HepG2 (cell line): ENCODE data around the gene SPG7. TPM values are rescaled to one million over a fixed set of nuclear protein-coding genes. Genes with fewer than 3 reads are reported as not detected.
A peak's percentile ranks its signal among the peaks of the same experiment; 100 is the strongest.

Source experiments
- AGO2 ChIP-seq: fragments of 200-400 bp; formaldehyde crosslinking; optimal IDR thresholded peaks from 2 replicates; pipeline ENCODE3; 2017; ENCODE audit warnings: mild to moderate bottlenecking, low read depth, low read length, moderate library complexity
- FOXJ3 ChIP-seq: sonication (generic); formaldehyde crosslinking; IDR thresholded peaks from 2 replicates; pipeline ENCODE4 v1.4.0; 2020; ENCODE audit warnings: missing genetic modification reagents, mild to moderate bottlenecking, borderline replicate concordance
- HHEX ChIP-seq: IDR thresholded peaks from 2 replicates; pipeline ENCODE4 v1.6.1; 2016; ENCODE audit warnings: control low read depth
- KMT2A ChIP-seq: sonication (generic); formaldehyde crosslinking; IDR thresholded peaks from 2 replicates; pipeline ENCODE4 v1.4.0; 2020; ENCODE audit warnings: missing genetic modification reagents
- NFATC3 ChIP-seq: sonication (generic); formaldehyde crosslinking; IDR thresholded peaks from 2 replicates; pipeline ENCODE4 v1.5.1; 2020; ENCODE audit warnings: mild to moderate bottlenecking, missing genetic modification reagents
- NFKBIZ ChIP-seq: IDR thresholded peaks from 2 replicates; pipeline ENCODE4 v1.6.1; 2018; ENCODE audit warnings: missing genetic modification reagents, missing compliant biosample characterization
- NR2C2 ChIP-seq: sonication (generic); formaldehyde crosslinking; IDR thresholded peaks from 2 replicates; pipeline ENCODE4 v1.4.0; 2020; ENCODE audit warnings: missing genetic modification reagents, mild to moderate bottlenecking, moderate library complexity, borderline replicate concordance
- ONECUT2 ChIP-seq: sonication (generic); formaldehyde crosslinking; IDR thresholded peaks from 2 replicates; pipeline ENCODE4 v1.4.0; 2020; ENCODE audit warnings: missing genetic modification reagents
- SIN3B ChIP-seq: fragments of 150-350 bp; IDR thresholded peaks from 2 replicates; pipeline ENCODE4 v1.6.1; 2014; ENCODE audit warnings: low read length
- TAF15 ChIP-seq: fragments of 200-400 bp; formaldehyde crosslinking; IDR thresholded peaks from one replicate; pipeline ENCODE4 v1.6.1; 2018; ENCODE audit warnings: mild to moderate bottlenecking, low read depth, low read length; ENCODE audit not compliant: poor library complexity, severe bottlenecking
- ZC3H4 ChIP-seq: sonication (generic); formaldehyde crosslinking; IDR thresholded peaks from 2 replicates; pipeline ENCODE4 v1.4.0; 2020; ENCODE audit warnings: missing genetic modification reagents, borderline replicate concordance
- ZFP90 ChIP-seq: sonication (generic); formaldehyde crosslinking; IDR thresholded peaks from 2 replicates; pipeline ENCODE4 v1.8.0; 2022; ENCODE audit warnings: missing genetic modification reagents, mild to moderate bottlenecking, inconsistent platforms, borderline replicate concordance
- ZNF230 ChIP-seq: sonication (generic); formaldehyde crosslinking; IDR thresholded peaks from 2 replicates; pipeline ENCODE4 v1.4.0; 2020; ENCODE audit warnings: mild to moderate bottlenecking, missing genetic modification reagents
- ZNF3 ChIP-seq: IDR thresholded peaks from 2 replicates; pipeline ENCODE4 v1.7.0; 2017; ENCODE audit warnings: inconsistent platforms
- ZNF552 ChIP-seq: sonication (generic); formaldehyde crosslinking; IDR thresholded peaks from 2 replicates; pipeline ENCODE4 v1.9.0; 2022; ENCODE audit warnings: missing genetic modification reagents, mild to moderate bottlenecking, borderline replicate concordance
- polyA plus RNA-seq, 8 experiments: library from polyadenylated mRNA; depleted of rRNA in 3 of 8; stranded (reverse) in 7 of 8; unstranded in 1 of 8; fragments of >200 nt; fragmentation: Illumina TruSeq in 4 of 8; extraction: Trizol in 4 of 8; gene quantifications; 2 replicates each; pipeline versions ENCODE4 v1.2.1 to v1.2.3, GENCODE V29; 2011 to 2016; ENCODE audit warnings: low read depth in 4 of 8, missing spikeins in 1 of 8, mixed read lengths in 1 of 8; ENCODE audit not compliant: insufficient read depth in 1 of 8
- total RNA-seq, 5 experiments: library from RNA; depleted of rRNA; stranded (reverse); fragments of >200 nt; fragmentation: Illumina TruSeq; extraction: Trizol; gene quantifications; 2 replicates each; pipeline ENCODE4 v1.2.3, GENCODE V29; 2016; ENCODE audit warnings: low read depth in 1 of 5
- TF ChIP-seq, protein P1 (sequence below): sonication (generic); formaldehyde crosslinking; IDR thresholded peaks from 2 replicates; pipeline ENCODE4 v1.5.1; 2020; ENCODE audit warnings: mild to moderate bottlenecking, missing genetic modification reagents, moderate library complexity
- TF ChIP-seq, protein P2 (sequence below): sonication (generic); formaldehyde crosslinking; conservative IDR thresholded peaks from 2 replicates; pipeline ENCODE4 v1.4.0; 2020; ENCODE audit warnings: missing genetic modification reagents
- TF ChIP-seq, protein P3 (sequence below): sonication (generic); formaldehyde crosslinking; IDR thresholded peaks from 2 replicates; pipeline ENCODE4 v1.8.0; 2023; ENCODE audit warnings: mild to moderate bottlenecking, missing genetic modification reagents
- TF ChIP-seq, protein P4 (sequence below): sonication (generic); formaldehyde crosslinking; IDR thresholded peaks from 2 replicates; pipeline ENCODE4 v1.4.0; 2020; ENCODE audit warnings: mild to moderate bottlenecking, missing genetic modification reagents
- TF ChIP-seq, protein P5 (sequence below): sonication (generic); formaldehyde crosslinking; IDR thresholded peaks from 2 replicates; pipeline ENCODE4 v1.5.0; 2020; ENCODE audit warnings: missing genetic modification reagents
- TF ChIP-seq, protein P6 (sequence below): sonication (generic); formaldehyde crosslinking; IDR thresholded peaks from 2 replicates; pipeline ENCODE4 v1.5.1; 2020; ENCODE audit warnings: missing genetic modification reagents, mild to moderate bottlenecking, borderline replicate concordance
- TF ChIP-seq, protein P7 (sequence below): sonication (generic); formaldehyde crosslinking; IDR thresholded peaks from 2 replicates; pipeline ENCODE4 v1.5.0; 2020; ENCODE audit warnings: missing genetic modification reagents

SPG7 gene
- total and polyA plus RNA-seq, 2 of the 13 experiments (the other 11 are each of a cell fraction or from before 2014, with no cell fraction given), result 66.0 to 136 TPM

DNA sequence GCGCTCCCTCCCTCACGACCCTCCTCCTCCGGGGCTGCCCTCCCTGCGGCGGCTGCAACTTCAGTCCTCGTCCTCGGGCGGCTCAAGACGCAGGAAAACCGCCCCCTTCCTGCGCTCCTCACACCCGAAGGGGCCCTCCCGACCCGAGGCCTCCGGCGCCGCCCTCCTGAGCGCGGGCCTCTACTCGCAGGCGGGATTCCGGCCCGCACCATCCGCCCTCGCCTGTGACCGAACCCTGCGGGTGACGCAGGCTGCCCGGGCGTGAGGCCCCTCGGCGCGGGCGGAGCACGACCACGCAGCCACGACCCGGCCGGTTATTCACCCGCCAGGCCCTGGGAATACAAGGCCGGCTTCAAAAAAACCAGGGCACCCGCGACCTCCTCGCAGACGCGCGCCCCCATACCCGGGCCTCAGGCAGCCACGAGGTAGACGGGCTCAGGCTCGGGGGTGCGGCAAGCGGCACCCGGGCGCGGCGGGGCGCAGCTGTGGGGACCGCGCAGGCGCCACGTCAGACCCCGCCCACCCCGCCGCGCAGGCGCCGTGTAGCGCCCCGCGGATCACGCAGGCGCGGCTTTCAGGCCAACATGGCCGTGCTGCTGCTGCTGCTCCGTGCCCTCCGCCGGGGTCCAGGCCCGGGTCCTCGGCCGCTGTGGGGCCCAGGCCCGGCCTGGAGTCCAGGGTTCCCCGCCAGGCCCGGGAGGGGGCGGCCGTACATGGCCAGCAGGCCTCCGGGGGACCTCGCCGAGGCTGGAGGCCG is at the start of gene SPG7 (continued):
- TF ChIP-seq HHEX (CRISPR knock-in tag), result no peak
- no peak; the same call in 1 of the 2 replicates for TF ChIP-seq ZNF552 (CRISPR knock-in tag)
- TF ChIP-seq, protein P1, sequence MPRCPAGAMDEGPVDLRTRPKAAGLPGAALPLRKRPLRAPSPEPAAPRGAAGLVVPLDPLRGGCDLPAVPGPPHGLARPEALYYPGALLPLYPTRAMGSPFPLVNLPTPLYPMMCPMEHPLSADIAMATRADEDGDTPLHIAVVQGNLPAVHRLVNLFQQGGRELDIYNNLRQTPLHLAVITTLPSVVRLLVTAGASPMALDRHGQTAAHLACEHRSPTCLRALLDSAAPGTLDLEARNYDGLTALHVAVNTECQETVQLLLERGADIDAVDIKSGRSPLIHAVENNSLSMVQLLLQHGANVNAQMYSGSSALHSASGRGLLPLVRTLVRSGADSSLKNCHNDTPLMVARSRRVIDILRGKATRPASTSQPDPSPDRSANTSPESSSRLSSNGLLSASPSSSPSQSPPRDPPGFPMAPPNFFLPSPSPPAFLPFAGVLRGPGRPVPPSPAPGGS (CRISPR knock-in tag), result peak; percentile 84
- TF ChIP-seq, protein P2, sequence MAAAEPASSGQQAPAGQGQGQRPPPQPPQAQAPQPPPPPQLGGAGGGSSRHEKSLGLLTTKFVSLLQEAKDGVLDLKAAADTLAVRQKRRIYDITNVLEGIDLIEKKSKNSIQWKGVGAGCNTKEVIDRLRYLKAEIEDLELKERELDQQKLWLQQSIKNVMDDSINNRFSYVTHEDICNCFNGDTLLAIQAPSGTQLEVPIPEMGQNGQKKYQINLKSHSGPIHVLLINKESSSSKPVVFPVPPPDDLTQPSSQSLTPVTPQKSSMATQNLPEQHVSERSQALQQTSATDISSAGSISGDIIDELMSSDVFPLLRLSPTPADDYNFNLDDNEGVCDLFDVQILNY, result peak; percentile 75
- peak; percentile 65; the same call in 1 of the 2 replicates for TF ChIP-seq ZC3H4 (CRISPR knock-in tag)
- peak; percentile 85 for TF ChIP-seq ZFP90 (CRISPR knock-in tag)
- TF ChIP-seq, protein P3, sequence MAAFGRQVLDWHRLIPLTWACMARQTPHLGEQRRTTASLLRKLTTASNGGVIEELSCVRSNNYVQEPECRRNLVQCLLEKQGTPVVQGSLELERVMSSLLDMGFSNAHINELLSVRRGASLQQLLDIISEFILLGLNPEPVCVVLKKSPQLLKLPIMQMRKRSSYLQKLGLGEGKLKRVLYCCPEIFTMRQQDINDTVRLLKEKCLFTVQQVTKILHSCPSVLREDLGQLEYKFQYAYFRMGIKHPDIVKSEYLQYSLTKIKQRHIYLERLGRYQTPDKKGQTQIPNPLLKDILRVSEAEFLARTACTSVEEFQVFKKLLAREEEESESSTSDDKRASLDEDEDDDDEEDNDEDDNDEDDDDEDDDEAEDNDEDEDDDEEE, result peak; percentile 88
- TF ChIP-seq NR2C2 (CRISPR knock-in tag), result peak; percentile 68; the same call in 1 of the 2 replicates
- TF ChIP-seq, protein P4, sequence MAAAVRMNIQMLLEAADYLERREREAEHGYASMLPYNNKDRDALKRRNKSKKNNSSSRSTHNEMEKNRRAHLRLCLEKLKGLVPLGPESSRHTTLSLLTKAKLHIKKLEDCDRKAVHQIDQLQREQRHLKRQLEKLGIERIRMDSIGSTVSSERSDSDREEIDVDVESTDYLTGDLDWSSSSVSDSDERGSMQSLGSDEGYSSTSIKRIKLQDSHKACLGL, result peak; percentile 97
- peak; percentile 88; the same call in 1 of the 2 replicates for TF ChIP-seq NFATC3 (CRISPR knock-in tag)
- peak; percentile 94 for TF ChIP-seq KMT2A (CRISPR knock-in tag)
- TF ChIP-seq ZNF3 (CRISPR knock-in tag), result 0 out of 2 replicates have a peak, but pooled peaks have one; percentile 10
- no peak for TF ChIP-seq FOXJ3 (CRISPR knock-in tag)
- TF ChIP-seq, protein P5, sequence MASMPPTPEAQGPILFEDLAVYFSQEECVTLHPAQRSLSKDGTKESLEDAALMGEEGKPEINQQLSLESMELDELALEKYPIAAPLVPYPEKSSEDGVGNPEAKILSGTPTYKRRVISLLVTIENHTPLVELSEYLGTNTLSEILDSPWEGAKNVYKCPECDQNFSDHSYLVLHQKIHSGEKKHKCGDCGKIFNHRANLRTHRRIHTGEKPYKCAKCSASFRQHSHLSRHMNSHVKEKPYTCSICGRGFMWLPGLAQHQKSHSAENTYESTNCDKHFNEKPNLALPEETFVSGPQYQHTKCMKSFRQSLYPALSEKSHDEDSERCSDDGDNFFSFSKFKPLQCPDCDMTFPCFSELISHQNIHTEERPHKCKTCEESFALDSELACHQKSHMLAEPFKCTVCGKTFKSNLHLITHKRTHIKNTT (CRISPR knock-in tag), result no peak
- peak; percentile 83 for TF ChIP-seq AGO2
- TF ChIP-seq ZNF230 (CRISPR knock-in tag), result 0 out of 2 replicates have a peak, but pooled peaks have one; percentile 5
- no peak for TF ChIP-seq ONECUT2
- TF ChIP-seq TAF15, result no peak
- TF ChIP-seq, protein P6, sequence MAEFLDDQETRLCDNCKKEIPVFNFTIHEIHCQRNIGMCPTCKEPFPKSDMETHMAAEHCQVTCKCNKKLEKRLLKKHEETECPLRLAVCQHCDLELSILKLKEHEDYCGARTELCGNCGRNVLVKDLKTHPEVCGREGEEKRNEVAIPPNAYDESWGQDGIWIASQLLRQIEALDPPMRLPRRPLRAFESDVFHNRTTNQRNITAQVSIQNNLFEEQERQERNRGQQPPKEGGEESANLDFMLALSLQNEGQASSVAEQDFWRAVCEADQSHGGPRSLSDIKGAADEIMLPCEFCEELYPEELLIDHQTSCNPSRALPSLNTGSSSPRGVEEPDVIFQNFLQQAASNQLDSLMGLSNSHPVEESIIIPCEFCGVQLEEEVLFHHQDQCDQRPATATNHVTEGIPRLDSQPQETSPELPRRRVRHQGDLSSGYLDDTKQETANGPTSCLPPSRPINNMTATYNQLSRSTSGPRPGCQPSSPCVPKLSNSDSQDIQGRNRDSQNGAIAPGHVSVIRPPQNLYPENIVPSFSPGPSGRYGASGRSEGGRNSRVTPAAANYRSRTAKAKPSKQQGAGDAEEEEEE (CRISPR knock-in tag), result no peak
- TF ChIP-seq, protein P7, sequence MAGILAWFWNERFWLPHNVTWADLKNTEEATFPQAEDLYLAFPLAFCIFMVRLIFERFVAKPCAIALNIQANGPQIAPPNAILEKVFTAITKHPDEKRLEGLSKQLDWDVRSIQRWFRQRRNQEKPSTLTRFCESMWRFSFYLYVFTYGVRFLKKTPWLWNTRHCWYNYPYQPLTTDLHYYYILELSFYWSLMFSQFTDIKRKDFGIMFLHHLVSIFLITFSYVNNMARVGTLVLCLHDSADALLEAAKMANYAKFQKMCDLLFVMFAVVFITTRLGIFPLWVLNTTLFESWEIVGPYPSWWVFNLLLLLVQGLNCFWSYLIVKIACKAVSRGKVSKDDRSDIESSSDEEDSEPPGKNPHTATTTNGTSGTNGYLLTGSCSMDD (CRISPR knock-in tag), result no peak; the same call in 1 of the 2 replicates
- peak; percentile 54; the same call in 1 of the 2 replicates for TF ChIP-seq SIN3B
- peak; percentile 50; the same call in 1 of the 2 replicates for TF ChIP-seq NFKBIZ (CRISPR knock-in tag)
